ENCODE results near the gene CRYM.

CRYM gene

GRCh38 chr16:21265104-21265837 lies 12.8 kb downstream of the CRYM start:
- Histone ChIP-seq H3K9me3 (ENCODE audit: insufficient read depth, low read length) (no peaks in the 10 kb centered on the region), H3K9ac (ENCODE audit: low read length) (no peak overlapping the region), H3K4me2 (ENCODE audit: low read depth, low read length, poor library complexity, severe bottlenecking) (no peak overlapping the region), H3F3A (ENCODE audit: insufficient read depth) (no peaks in the 10 kb centered on the region), H3K27me3 (ENCODE audit: low read length) (no peaks in the 10 kb centered on the region), H3K27ac (ENCODE audit: low read depth, low read length) (no peak overlapping the region), H4K20me1 (ENCODE audit: low read depth, low read length) (no peaks in the 10 kb centered on the region), H3K9me2 (replicated peaks; ENCODE audit: insufficient read depth, low read length) (no peaks in the 10 kb centered on the region), H3K4me3 (ENCODE audit: insufficient read depth, low read length, poor library complexity, severe bottlenecking) (no peak overlapping the region), H3K79me2 (ENCODE audit: insufficient read depth, low read length) (no peaks in the 10 kb centered on the region), H3K36me3 (ENCODE audit: low read length) (no peaks in the 10 kb centered on the region), H2AFZ (ENCODE audit: low read depth, low read length, severe bottlenecking) (no peak overlapping the region)
- TF ChIP-seq EZH2phosphoT487 (conservative IDR thresholded peaks at IDR 0.05; ENCODE audit: low read length) = no peak
- TF ChIP-seq, protein P1, sequence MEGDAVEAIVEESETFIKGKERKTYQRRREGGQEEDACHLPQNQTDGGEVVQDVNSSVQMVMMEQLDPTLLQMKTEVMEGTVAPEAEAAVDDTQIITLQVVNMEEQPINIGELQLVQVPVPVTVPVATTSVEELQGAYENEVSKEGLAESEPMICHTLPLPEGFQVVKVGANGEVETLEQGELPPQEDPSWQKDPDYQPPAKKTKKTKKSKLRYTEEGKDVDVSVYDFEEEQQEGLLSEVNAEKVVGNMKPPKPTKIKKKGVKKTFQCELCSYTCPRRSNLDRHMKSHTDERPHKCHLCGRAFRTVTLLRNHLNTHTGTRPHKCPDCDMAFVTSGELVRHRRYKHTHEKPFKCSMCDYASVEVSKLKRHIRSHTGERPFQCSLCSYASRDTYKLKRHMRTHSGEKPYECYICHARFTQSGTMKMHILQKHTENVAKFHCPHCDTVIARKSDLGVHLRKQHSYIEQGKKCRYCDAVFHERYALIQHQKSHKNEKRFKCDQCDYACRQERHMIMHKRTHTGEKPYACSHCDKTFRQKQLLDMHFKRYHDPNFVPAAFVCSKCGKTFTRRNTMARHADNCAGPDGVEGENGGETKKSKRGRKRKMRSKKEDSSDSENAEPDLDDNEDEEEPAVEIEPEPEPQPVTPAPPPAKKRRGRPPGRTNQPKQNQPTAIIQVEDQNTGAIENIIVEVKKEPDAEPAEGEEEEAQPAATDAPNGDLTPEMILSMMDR (IDR thresholded peaks at IDR 0.05; ENCODE audit: insufficient read depth, low read length, poor library complexity, severe bottlenecking) = no peak

GRCh38 chr16:21264571-21265036 lies 13.5 kb downstream of the CRYM start:
- H3K36me3 ChIP-seq (ENCODE audit: low read length) = no peaks in the 10 kb centered on the region
- H4K20me1 ChIP-seq (ENCODE audit: low read depth, low read length) = no peaks in the 10 kb centered on the region
- no peak overlapping the region for H3K4me3 ChIP-seq (ENCODE audit: insufficient read depth, low read length, poor library complexity, severe bottlenecking)
- H3F3A ChIP-seq (ENCODE audit: insufficient read depth) = no peaks in the 10 kb centered on the region
- H3K9me2 ChIP-seq (replicated peaks; ENCODE audit: insufficient read depth, low read length) = no peaks in the 10 kb centered on the region
- no peak overlapping the region for H3K27ac ChIP-seq (ENCODE audit: low read depth, low read length)
- H3K79me2 ChIP-seq (ENCODE audit: insufficient read depth, low read length) = no peaks in the 10 kb centered on the region
- H3K27me3 ChIP-seq (ENCODE audit: low read length) = no peaks in the 10 kb centered on the region
- no peak overlapping the region for H3K4me2 ChIP-seq (ENCODE audit: low read depth, low read length, poor library complexity, severe bottlenecking)
- no peaks in the 10 kb centered on the region for H3K9me3 ChIP-seq (ENCODE audit: insufficient read depth, low read length)
- H2AFZ ChIP-seq (ENCODE audit: low read depth, low read length, severe bottlenecking) = no peak overlapping the region
- H3K9ac ChIP-seq (ENCODE audit: low read length) = no peak overlapping the region
- no peak for TF ChIP-seq EZH2phosphoT487 (conservative IDR thresholded peaks at IDR 0.05; ENCODE audit: low read length)
- TF ChIP-seq, protein P1 (IDR thresholded peaks at IDR 0.05; ENCODE audit: insufficient read depth, low read length, poor library complexity, severe bottlenecking) = no peak

- Histone ChIP-seq H4K20me1 (ENCODE audit: low read depth, low read length) (no peaks in the 10 kb centered on the region), H3K4me2 (ENCODE audit: low read depth, low read length, poor library complexity, severe bottlenecking) (no peak overlapping the region), H3K4me3 (ENCODE audit: insufficient read depth, low read length, poor library complexity, severe bottlenecking) (no peak overlapping the region)
These were observed 14.2 kb downstream of the CRYM start for GRCh38 chr16:21263640-21264570.

More at GRCh38 chr16:21263640-21264570, 14.2 kb downstream of the CRYM start:
- H3F3A ChIP-seq (ENCODE audit: insufficient read depth) = no peaks in the 10 kb centered on the region
- H3K9me2 ChIP-seq (replicated peaks; ENCODE audit: insufficient read depth, low read length) = no peaks in the 10 kb centered on the region
- H3K79me2 ChIP-seq (ENCODE audit: insufficient read depth, low read length) = no peaks in the 10 kb centered on the region
- no peaks in the 10 kb centered on the region for H3K36me3 ChIP-seq (ENCODE audit: low read length)
- no peak overlapping the region for H2AFZ ChIP-seq (ENCODE audit: low read depth, low read length, severe bottlenecking)
- H3K9me3 ChIP-seq (ENCODE audit: insufficient read depth, low read length) = no peaks in the 10 kb centered on the region
- H3K27me3 ChIP-seq (ENCODE audit: low read length) = no peaks in the 10 kb centered on the region
- H3K9ac ChIP-seq (ENCODE audit: low read length) = no peak overlapping the region
- no peak overlapping the region for H3K27ac ChIP-seq (ENCODE audit: low read depth, low read length)
- TF ChIP-seq, protein P1 (IDR thresholded peaks at IDR 0.05; ENCODE audit: insufficient read depth, low read length, poor library complexity, severe bottlenecking) = no peak
- no peak for TF ChIP-seq EZH2phosphoT487 (conservative IDR thresholded peaks at IDR 0.05; ENCODE audit: low read length)
